ENCODE data around the gene DPP8. TPM values are rescaled to one million over a fixed set of nuclear protein-coding genes. Genes with fewer than 3 reads are reported as not detected.

Gene DPP8
- polyA plus RNA-seq, 1 donor from 2014 or later = 18.6 TPM

- Histone ChIP-seq H3K9me2 (ENCODE audit: insufficient read depth, low read length) (no peaks in the 10 kb centered on the region), H3K4me2 (ENCODE audit: low read length) (no peak overlapping the region), H3K9ac (ENCODE audit: low read length) (no peak overlapping the region), H4K20me1 (ENCODE audit: insufficient read depth) (no peaks in the 10 kb centered on the region), H3K27me3 (ENCODE audit: insufficient read depth, low read depth, low read length) (no peaks in the 10 kb centered on the region), H2AFZ (ENCODE audit: low read depth, low read length) (no peak overlapping the region), H3K79me2 (replicated peaks; ENCODE audit: insufficient read depth, low read length) (peaks cover 88% of the 10 kb centered on the region), H3K36me3 (ENCODE audit: insufficient read depth, low read length) (no peaks in the 10 kb centered on the region), H3F3A (ENCODE audit: insufficient read depth, low read length, poor library complexity, severe bottlenecking) (no peaks in the 10 kb centered on the region), H3K27ac (ENCODE audit: low read length) (no peak overlapping the region), H3K4me3 (ENCODE audit: low read length) (no peak overlapping the region), H3K9me3 (ENCODE audit: low read length) (no peaks in the 10 kb centered on the region)
- TF ChIP-seq EZH2 (IDR thresholded peaks at IDR 0.05; ENCODE audit: borderline replicate concordance, insufficient read depth, low read length, poor library complexity, severe bottlenecking) (no peak), TAF1 (IDR thresholded peaks at IDR 0.05; ENCODE audit: low read depth) (no peak), REST (IDR thresholded peaks at IDR 0.05; ENCODE audit: borderline replicate concordance) (no peak), CTCF (IDR thresholded peaks at IDR 0.05; ENCODE audit: poor library complexity, severe bottlenecking) (no peak), MXI1 (conservative IDR thresholded peaks at IDR 0.05; ENCODE audit: poor library complexity, severe bottlenecking) (no peak), EP300 (conservative IDR thresholded peaks at IDR 0.05; ENCODE audit: poor library complexity, severe bottlenecking) (no peak), POLR2AphosphoS5 (IDR thresholded peaks at IDR 0.05) (no peak), RAD21 (conservative IDR thresholded peaks at IDR 0.05) (no peak), SMC3 (conservative IDR thresholded peaks at IDR 0.05; ENCODE audit: poor library complexity) (no peak)
Measured at GRCh38 chr15:65541231-65541820, 23.8 kb upstream of the DPP8 start.

GRCh38 chr15:65540314-65540713, 22.8 kb upstream of the DPP8 start:
- peaks cover 90% of the 10 kb centered on the region for H3K79me2 ChIP-seq (replicated peaks; ENCODE audit: insufficient read depth, low read length)
- no peaks in the 10 kb centered on the region for H3K9me3 ChIP-seq (ENCODE audit: low read length)
- no peak overlapping the region for H3K27ac ChIP-seq (ENCODE audit: low read length)
- no peak overlapping the region for H3K9ac ChIP-seq (ENCODE audit: low read length)
- H3K36me3 ChIP-seq (ENCODE audit: insufficient read depth, low read length) = no peaks in the 10 kb centered on the region
- H3K4me2 ChIP-seq (ENCODE audit: low read length) = no peak overlapping the region
- no peaks in the 10 kb centered on the region for H4K20me1 ChIP-seq (ENCODE audit: insufficient read depth)
- no peaks in the 10 kb centered on the region for H3K27me3 ChIP-seq (ENCODE audit: insufficient read depth, low read depth, low read length)
- no peak overlapping the region for H2AFZ ChIP-seq (ENCODE audit: low read depth, low read length)
- no peaks in the 10 kb centered on the region for H3K9me2 ChIP-seq (ENCODE audit: insufficient read depth, low read length)
- no peak overlapping the region for H3K4me3 ChIP-seq (ENCODE audit: low read length)
- TF ChIP-seq MXI1 (conservative IDR thresholded peaks at IDR 0.05; ENCODE audit: poor library complexity, severe bottlenecking) (no peak), EZH2 (IDR thresholded peaks at IDR 0.05; ENCODE audit: borderline replicate concordance, insufficient read depth, low read length, poor library complexity, severe bottlenecking) (no peak), TAF1 (IDR thresholded peaks at IDR 0.05; ENCODE audit: low read depth) (no peak), REST (IDR thresholded peaks at IDR 0.05; ENCODE audit: borderline replicate concordance) (no peak), POLR2AphosphoS5 (IDR thresholded peaks at IDR 0.05) (no peak), SMC3 (conservative IDR thresholded peaks at IDR 0.05; ENCODE audit: poor library complexity) (no peak), EP300 (conservative IDR thresholded peaks at IDR 0.05; ENCODE audit: poor library complexity, severe bottlenecking) (no peak)
- H3F3A ChIP-seq (ENCODE audit: insufficient read depth, low read length, poor library complexity, severe bottlenecking) = no peaks in the 10 kb centered on the region
